ENCODE data around the gene RAPGEF4. TPM values are rescaled to one million over a fixed set of nuclear protein-coding genes. Genes with fewer than 3 reads are reported as not detected.
A peak's percentile ranks its signal among the peaks of the same experiment; 100 is the strongest.

The RAPGEF4 gene
- total RNA-seq, 1 experiment from 2014 or later, result 0.62 TPM

GRCh38 chr2:172863341-172863740 is 127.7 kb downstream of the RAPGEF4 start:
- CTCF ChIA-PET, result interaction anchor here (0.5 kb wide), 1 partner anchor 58 kb away, joined by 3 read pairs; no protein-coding TSS in a partner anchor
- TF ChIP-seq CTCF (IDR thresholded peaks at IDR 0.05), result no peak
- no peak for TF ChIP-seq POLR2AphosphoS5 (IDR thresholded peaks at IDR 0.05; ENCODE audit: low read depth, low read length)
- no peak for TF ChIP-seq SIN3A (IDR thresholded peaks at IDR 0.05; ENCODE audit: borderline replicate concordance, insufficient read depth, low read depth, low read length)
- no peak for TF ChIP-seq TCF7L2 (IDR thresholded peaks at IDR 0.05; ENCODE audit: low read depth, low read length)
- no peak for TF ChIP-seq REST (IDR thresholded peaks at IDR 0.05; ENCODE audit: insufficient read depth in 1 of 2, low read depth in 2 of 2, low read length in 1 of 2)
- no peak overlapping the region for H3K4me3 ChIP-seq (ENCODE audit: low read depth in 2 of 2, low read length in 2 of 2)
- no peaks in the 10 kb centered on the region for H3K36me3 ChIP-seq (ENCODE audit: control insufficient read depth, insufficient read depth, low read length)
- in situ Hi-C loops (cut with HindIII; ENCODE audit: low pct_unique_long_range_greater_than_20kb, low sequenced_read_pairs), result no loop called here
- intact Hi-C loops (cut with micrococcal nuclease; ENCODE audit: unreplicated experiment), result no loop called here
- H3K4me1 ChIP-seq (ENCODE audit: control insufficient read depth, insufficient read depth, low read length), result no peaks in the 10 kb centered on the region
- no peak for ATAC-seq
- no peak overlapping the region for H3K27ac ChIP-seq (ENCODE audit: low read length)
- no TSS peak for BruUV-seq (replicated peaks)
- no peak for DNase-seq (ENCODE audit: low read depth, low spot score)
- H3K9me3 ChIP-seq (ENCODE audit: control insufficient read depth, insufficient read depth, low read depth, low read length), result no peaks in the 10 kb centered on the region
- no peaks in the 10 kb centered on the region for H3K27me3 ChIP-seq (ENCODE audit: control insufficient read depth, insufficient read depth, low read length)
- POLR2A ChIA-PET, result no interaction called here

GRCh38 chr2:172864182-172864581 is 128.5 kb downstream of the RAPGEF4 start:
- Histone ChIP-seq H3K4me3 (ENCODE audit: low read depth in 2 of 2, low read length in 2 of 2) (no peak overlapping the region), H3K27ac (ENCODE audit: low read length) (no peak overlapping the region), H3K9me3 (ENCODE audit: control insufficient read depth, insufficient read depth, low read depth, low read length) (no peaks in the 10 kb centered on the region), H3K27me3 (ENCODE audit: control insufficient read depth, insufficient read depth, low read length) (no peaks in the 10 kb centered on the region), H3K4me1 (ENCODE audit: control insufficient read depth, insufficient read depth, low read length) (no peaks in the 10 kb centered on the region), H3K36me3 (ENCODE audit: control insufficient read depth, insufficient read depth, low read length) (no peaks in the 10 kb centered on the region)
- DNase-seq (ENCODE audit: low read depth, low spot score) (peak; percentile 24), ATAC-seq (peak; percentile 75)
- in situ Hi-C loops (cut with HindIII; ENCODE audit: low pct_unique_long_range_greater_than_20kb, low sequenced_read_pairs), result no loop called here
- no TSS peak for BruUV-seq (replicated peaks)
- TF ChIP-seq SIN3A (IDR thresholded peaks at IDR 0.05; ENCODE audit: borderline replicate concordance, insufficient read depth, low read depth, low read length), result no peak
- TF ChIP-seq REST (IDR thresholded peaks at IDR 0.05; ENCODE audit: insufficient read depth in 1 of 2, low read depth in 2 of 2, low read length in 1 of 2), result no peak
- TF ChIP-seq POLR2AphosphoS5 (IDR thresholded peaks at IDR 0.05; ENCODE audit: low read depth, low read length), result no peak
- no peak for TF ChIP-seq TCF7L2 (IDR thresholded peaks at IDR 0.05; ENCODE audit: low read depth, low read length)
- TF ChIP-seq CTCF (IDR thresholded peaks at IDR 0.05), result peak; percentile 74
- intact Hi-C loops (cut with micrococcal nuclease; ENCODE audit: unreplicated experiment), result no loop called here
- ChIA-PET POLR2A (no interaction called here), CTCF (no interaction called here)

Measured in Panc1 (cell line).